IPS-NIHi11 (cell line): ENCODE data around the gene ALDOB.

Source experiments
- DNase-seq: peaks from one replicate; pipeline ENCODE4 v3.0.0; 2012; ENCODE audit warnings: mixed read lengths, low spot score

The ALDOB gene

GRCh38 chr9:101435601-101436079 is at the start of gene ALDOB:
ALDOB (minus strand) TSS chr9:101435774; CDS start chr9:101430887, 4,887 bp downstream.
- no peak for DNase-seq

- DNase-seq = no peak
These were observed 48.5 kb upstream of the ALDOB start for GRCh38 chr9:101484046-101484445.

- no peak for DNase-seq
These were observed 45.7 kb upstream of the ALDOB start for GRCh38 chr9:101481261-101481660.

GRCh38 chr9:101480386-101480785 is 44.8 kb upstream of the ALDOB start:
- DNase-seq = no peak

- peak; percentile 45 for DNase-seq
These were observed 43.9 kb upstream of the ALDOB start for GRCh38 chr9:101479338-101480030.

DNA sequence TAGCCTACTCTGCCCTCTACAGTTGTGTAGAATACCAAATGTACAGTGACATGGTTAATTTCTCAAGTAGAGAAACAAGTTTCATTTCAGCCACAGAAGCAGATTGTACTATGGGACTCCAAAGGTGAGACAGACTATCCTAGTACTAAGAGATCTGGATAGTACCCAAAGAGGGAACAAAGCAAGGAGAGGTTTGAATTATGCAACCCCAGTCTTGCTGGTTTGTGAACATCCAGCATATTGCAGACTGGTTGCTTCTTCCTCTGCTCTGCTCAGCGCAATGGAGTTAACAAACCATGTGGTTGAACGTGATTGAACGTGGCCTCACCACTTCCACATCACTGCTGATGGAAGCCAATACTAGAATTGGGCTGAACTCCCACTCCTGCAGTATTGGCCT is 43.3 kb upstream of the ALDOB start:
- DNase-seq = no peak

GRCh38 chr9:101478444-101478843 is 42.9 kb upstream of the ALDOB start:
- no peak for DNase-seq

DNA sequence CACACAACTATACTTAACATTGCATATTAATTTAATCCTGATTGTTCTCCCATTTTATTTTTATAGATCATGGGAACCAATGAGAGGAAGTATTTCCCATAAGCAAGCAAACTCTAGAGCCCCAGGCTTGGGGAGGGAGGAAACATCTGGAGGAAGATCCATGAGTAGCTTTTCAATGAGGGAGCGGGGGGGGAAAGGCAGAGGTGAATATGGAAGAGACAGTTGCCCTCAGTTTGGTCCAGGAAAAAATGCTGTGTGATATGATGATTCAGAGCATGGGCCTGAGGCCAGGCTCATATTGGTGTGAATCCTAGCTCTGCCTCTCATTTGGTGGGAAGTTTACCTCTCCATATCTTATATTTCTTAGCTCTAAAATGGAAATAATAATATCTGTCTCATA is 42.2 kb upstream of the ALDOB start:
- no peak for DNase-seq

- DNase-seq = no peak
These were observed 41.6 kb upstream of the ALDOB start for GRCh38 chr9:101477214-101477613.

- no peak for DNase-seq
These were observed 41.1 kb upstream of the ALDOB start for GRCh38 chr9:101476576-101477208.

GRCh38 chr9:101472891-101473290 is 37.3 kb upstream of the ALDOB start:
- no peak for DNase-seq

- DNase-seq = no peak
These were observed 35.4 kb upstream of the ALDOB start for GRCh38 chr9:101470929-101471328.

- no peak for DNase-seq
These were observed 34.4 kb upstream of the ALDOB start for GRCh38 chr9:101470021-101470420.

GRCh38 chr9:101469026-101469425 is 33.5 kb upstream of the ALDOB start:
- no peak for DNase-seq

DNA sequence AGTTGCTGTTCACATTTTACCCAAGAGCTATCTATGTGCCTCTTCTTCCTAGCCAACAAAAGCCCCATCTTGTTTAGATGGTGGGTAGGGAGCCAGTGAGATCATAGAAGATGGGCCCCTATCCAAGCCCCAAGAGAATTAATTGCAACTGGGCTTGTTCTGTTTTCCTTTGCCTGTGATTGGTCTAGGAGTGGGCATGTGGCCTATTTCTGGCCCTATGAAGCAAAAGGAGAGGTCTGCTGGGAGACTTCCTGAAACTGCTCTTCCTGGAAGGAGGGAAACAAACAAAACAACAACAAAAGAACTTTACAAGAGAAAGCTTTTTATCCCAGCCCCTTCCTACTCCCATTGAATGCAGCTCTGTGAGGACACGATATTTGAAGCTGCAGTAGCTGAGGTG is 32.5 kb upstream of the ALDOB start:
- DNase-seq = peak; percentile 26

DNA sequence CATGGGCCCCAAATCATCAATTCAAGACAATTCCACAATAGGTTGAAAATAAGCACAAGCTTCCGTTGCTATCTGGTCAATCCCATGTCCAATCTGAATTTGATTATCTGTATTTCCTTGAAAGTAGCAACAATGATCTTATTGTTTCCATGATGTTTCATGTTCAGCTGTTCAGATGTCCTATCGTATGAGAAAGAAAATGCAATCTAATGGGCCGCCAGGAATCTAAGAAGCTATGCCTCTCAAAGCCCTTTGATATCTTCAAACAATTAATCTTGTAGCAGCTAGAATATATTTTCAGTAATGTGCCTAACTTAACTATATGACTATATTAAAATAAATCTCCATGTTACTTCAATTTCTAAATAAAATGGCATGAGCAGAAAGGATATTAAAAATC is 32.1 kb upstream of the ALDOB start:
- no peak for DNase-seq

- no peak for DNase-seq
These were observed 31.3 kb upstream of the ALDOB start for GRCh38 chr9:101466863-101467262.

- peak; percentile 53 for DNase-seq
These were observed 29.8 kb upstream of the ALDOB start for GRCh38 chr9:101465326-101465915.

- DNase-seq = no peak
These were observed 27.8 kb upstream of the ALDOB start for GRCh38 chr9:101463397-101463796.

- peak; percentile 57 for DNase-seq
These were observed 27.0 kb upstream of the ALDOB start for GRCh38 chr9:101462558-101462957.

DNA sequence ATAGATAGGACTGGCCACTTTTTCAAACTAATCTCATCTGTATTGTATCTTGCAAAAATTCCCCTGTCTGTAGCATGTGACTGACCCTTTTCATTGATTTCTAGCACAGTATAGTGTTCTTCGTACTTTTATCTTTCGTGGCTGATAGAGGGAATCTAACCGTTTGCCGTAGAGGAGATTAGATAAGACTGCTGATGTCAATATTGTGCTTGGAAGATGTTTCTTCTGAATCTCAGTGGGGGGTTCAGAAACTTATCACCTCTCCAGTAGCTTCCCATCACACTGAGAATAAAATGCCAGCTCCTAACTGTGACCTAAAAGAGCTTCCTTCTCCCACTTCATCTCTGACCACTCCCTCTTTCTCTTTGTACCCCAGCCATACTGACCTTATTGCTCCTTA is 25.4 kb upstream of the ALDOB start:
- DNase-seq = no peak

GRCh38 chr9:101458963-101459631 is 23.5 kb upstream of the ALDOB start:
- peak; percentile 68 for DNase-seq

- DNase-seq = peak; percentile 33
These were observed 21.4 kb upstream of the ALDOB start for GRCh38 chr9:101457003-101457402.
